ENCODE data around the gene ZDHHC11B. TPM values are rescaled to one million over a fixed set of nuclear protein-coding genes. Genes with fewer than 3 reads are reported as not detected.
"Not testable (repeated sequence)": the region's sequence is repeated elsewhere in the genome, so short reads cannot be mapped to it uniquely, and the experiment has no call there.

The ZDHHC11B gene
- polyA plus RNA-seq, 1 donor (not counting 4 experiments of a cell fraction or from before 2014, with no cell fraction given), result 0.18 TPM

DNA sequence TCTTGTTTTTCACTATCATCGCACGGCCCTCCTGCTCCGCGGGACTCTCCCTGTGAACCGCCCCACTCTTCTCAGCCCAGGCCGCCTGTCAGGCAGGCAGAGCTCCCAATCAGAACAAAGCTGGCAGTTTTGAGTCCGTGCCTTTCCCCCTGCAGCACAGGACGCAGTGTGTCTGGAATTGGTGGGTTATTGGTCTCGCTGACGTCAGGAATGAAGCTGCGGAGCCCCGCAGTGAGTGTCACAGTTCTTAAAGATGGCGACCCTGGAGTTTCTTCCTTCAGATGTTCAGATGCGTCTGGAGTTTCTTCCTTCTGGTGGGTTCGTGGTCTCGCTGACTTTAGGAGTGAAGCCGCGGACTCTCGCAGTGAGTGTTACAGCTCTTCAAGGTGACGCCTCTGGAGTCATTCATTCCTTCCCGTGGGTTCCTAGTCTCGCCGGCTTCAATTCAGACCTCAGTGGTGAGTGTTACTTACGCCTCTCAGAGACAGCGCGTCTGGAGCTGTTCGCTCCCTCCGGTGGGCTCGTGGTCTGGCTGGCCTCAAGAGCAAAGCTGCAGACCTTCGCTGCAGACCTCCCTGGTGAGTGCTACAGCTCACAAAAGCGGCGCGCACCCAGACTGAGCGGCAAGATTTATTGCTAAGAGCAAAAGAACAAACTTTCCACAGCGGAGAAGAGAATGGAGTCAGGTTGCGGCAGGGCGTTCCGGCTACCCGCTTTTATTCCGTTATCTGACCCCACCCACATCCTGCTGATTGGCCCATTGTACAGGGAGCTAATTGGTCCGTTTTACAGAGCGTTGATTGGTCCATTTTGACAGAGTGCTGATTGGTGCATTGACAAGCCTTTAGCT, 7.4 kb downstream of the ZDHHC11B start:
- Histone ChIP-seq H3K79me2 (ENCODE audit: control insufficient read depth, insufficient read depth, low read length) (no peaks in the 10 kb centered on the region), H4K20me1 (ENCODE audit: control insufficient read depth, extremely low read depth, insufficient read depth, low read length) (no peaks in the 10 kb centered on the region), H3K27me3 (ENCODE audit: control insufficient read depth, extremely low read depth, insufficient read depth, low read length) (peaks cover 14% of the 10 kb centered on the region), H3K4me3 (ENCODE audit: control insufficient read depth in 2 of 3, extremely low read depth in 1 of 3, insufficient read depth in 2 of 3, low read depth in 1 of 3, low read length in 3 of 3) (no peak overlapping the region), H3K9me1 (ENCODE audit: control insufficient read depth, extremely low read depth, insufficient read depth, low read length) (no peaks in the 10 kb centered on the region), H3K4me2 (ENCODE audit: control insufficient read depth, extremely low read depth, insufficient read depth, low read depth, low read length) (no peak overlapping the region), H3K27ac (ENCODE audit: control insufficient read depth, insufficient read depth, low read length) (no peak overlapping the region), H3K9ac (ENCODE audit: control insufficient read depth, extremely low read depth, insufficient read depth, low read length) (no peak overlapping the region), H3K9me3 (ENCODE audit: control insufficient read depth, low read depth, low read length) (no peaks in the 10 kb centered on the region), H3K36me3 (ENCODE audit: control insufficient read depth in 2 of 2, extremely low read depth in 1 of 2, insufficient read depth in 2 of 2, low read length in 2 of 2) (no peaks in the 10 kb centered on the region), H2AFZ (ENCODE audit: control insufficient read depth, low read length) (no peak overlapping the region), H3K4me1 (ENCODE audit: control insufficient read depth, extremely low read depth, insufficient read depth, low read length) (no peaks in the 10 kb centered on the region)
- TF ChIP-seq, protein P1, sequence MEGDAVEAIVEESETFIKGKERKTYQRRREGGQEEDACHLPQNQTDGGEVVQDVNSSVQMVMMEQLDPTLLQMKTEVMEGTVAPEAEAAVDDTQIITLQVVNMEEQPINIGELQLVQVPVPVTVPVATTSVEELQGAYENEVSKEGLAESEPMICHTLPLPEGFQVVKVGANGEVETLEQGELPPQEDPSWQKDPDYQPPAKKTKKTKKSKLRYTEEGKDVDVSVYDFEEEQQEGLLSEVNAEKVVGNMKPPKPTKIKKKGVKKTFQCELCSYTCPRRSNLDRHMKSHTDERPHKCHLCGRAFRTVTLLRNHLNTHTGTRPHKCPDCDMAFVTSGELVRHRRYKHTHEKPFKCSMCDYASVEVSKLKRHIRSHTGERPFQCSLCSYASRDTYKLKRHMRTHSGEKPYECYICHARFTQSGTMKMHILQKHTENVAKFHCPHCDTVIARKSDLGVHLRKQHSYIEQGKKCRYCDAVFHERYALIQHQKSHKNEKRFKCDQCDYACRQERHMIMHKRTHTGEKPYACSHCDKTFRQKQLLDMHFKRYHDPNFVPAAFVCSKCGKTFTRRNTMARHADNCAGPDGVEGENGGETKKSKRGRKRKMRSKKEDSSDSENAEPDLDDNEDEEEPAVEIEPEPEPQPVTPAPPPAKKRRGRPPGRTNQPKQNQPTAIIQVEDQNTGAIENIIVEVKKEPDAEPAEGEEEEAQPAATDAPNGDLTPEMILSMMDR (optimal IDR thresholded peaks at IDR 0.05 in 1 of 3, IDR thresholded peaks at IDR 0.05 in 1 of 3, conservative IDR thresholded peaks at IDR 0.05 in 1 of 3; ENCODE audit: extremely low read depth in 1 of 3, insufficient read depth in 2 of 3, low read length in 3 of 3), result no peak
- TF ChIP-seq EZH2 (IDR thresholded peaks at IDR 0.05; ENCODE audit: low read length), result no peak
- dilution Hi-C loops (cut with MboI; ENCODE audit: extremely low pct_ligation_motif_present, low sequenced_read_pairs), result no loop called here
- FAIRE-seq (no peak), DNase-seq (ENCODE audit: low read depth, low spot score) (no peak)

DNA sequence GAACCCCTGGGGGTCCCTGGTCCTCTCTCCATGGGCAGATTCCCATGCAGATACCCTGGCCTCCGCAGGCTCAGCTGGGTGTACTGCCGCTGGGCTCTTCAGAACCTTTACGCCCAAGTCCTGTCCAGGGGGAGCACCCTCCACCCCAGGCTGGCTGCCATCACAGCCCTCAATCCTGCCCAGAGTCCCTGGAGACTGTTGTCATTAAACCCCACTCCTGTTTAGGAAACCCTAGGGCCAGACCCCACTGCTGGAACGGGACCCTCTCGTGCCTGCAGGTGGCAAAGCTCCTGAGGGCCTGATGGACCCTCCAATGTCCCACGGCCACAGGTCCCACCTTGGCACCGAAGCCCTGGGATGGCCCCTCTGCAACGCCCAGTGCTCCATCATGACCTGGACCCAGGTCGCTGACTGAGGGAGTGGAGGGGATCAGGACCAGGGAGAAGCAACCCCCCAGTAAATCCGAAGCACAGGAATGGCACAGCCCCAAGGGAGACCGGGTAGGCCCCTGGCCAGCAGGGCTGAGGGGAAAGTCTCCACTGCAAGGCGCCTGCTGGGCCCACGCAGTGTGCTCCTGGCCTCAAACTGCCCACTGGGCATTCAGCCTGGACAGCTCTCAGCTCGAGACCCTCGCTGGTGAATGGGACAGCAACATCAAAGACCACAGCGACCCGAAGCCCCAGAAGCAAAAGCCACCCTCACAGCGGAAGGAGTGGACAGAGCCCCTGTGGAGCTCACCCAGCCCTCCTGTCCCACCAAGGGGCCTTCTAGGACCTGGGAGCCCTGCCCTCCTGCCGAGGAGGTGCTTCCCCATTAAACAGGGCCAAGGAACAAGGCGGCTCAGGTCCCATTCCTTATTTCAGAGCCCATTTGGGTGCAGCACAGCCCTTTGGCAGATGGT, 8.3 kb downstream of the ZDHHC11B start:
- H3K27ac ChIP-seq (ENCODE audit: control insufficient read depth, insufficient read depth, low read length), result no peak overlapping the region
- no peak overlapping the region for H3K9ac ChIP-seq (ENCODE audit: control insufficient read depth, extremely low read depth, insufficient read depth, low read length)
- no peak overlapping the region for H2AFZ ChIP-seq (ENCODE audit: control insufficient read depth, low read length)
- peaks cover 14% of the 10 kb centered on the region for H3K27me3 ChIP-seq (ENCODE audit: control insufficient read depth, extremely low read depth, insufficient read depth, low read length)
- dilution Hi-C loops (cut with MboI; ENCODE audit: extremely low pct_ligation_motif_present, low sequenced_read_pairs), result no loop called here
- H3K4me1 ChIP-seq (ENCODE audit: control insufficient read depth, extremely low read depth, insufficient read depth, low read length), result no peaks in the 10 kb centered on the region
- DNase-seq (ENCODE audit: low read depth, low spot score), result no peak
- H4K20me1 ChIP-seq (ENCODE audit: control insufficient read depth, extremely low read depth, insufficient read depth, low read length), result no peaks in the 10 kb centered on the region
- no peak overlapping the region for H3K4me2 ChIP-seq (ENCODE audit: control insufficient read depth, extremely low read depth, insufficient read depth, low read depth, low read length)
- no peaks in the 10 kb centered on the region for H3K9me3 ChIP-seq (ENCODE audit: control insufficient read depth, low read depth, low read length)
- TF ChIP-seq EZH2 (IDR thresholded peaks at IDR 0.05; ENCODE audit: low read length), result no peak
- TF ChIP-seq, protein P1 (optimal IDR thresholded peaks at IDR 0.05 in 1 of 3, IDR thresholded peaks at IDR 0.05 in 1 of 3, conservative IDR thresholded peaks at IDR 0.05 in 1 of 3; ENCODE audit: extremely low read depth in 1 of 3, insufficient read depth in 2 of 3, low read length in 3 of 3), result no peak
- no peak overlapping the region for H3K4me3 ChIP-seq (ENCODE audit: control insufficient read depth in 2 of 3, extremely low read depth in 1 of 3, insufficient read depth in 2 of 3, low read depth in 1 of 3, low read length in 3 of 3)
- no peaks in the 10 kb centered on the region for H3K36me3 ChIP-seq (ENCODE audit: control insufficient read depth in 2 of 2, extremely low read depth in 1 of 2, insufficient read depth in 2 of 2, low read length in 2 of 2)
- H3K79me2 ChIP-seq (ENCODE audit: control insufficient read depth, insufficient read depth, low read length), result no peaks in the 10 kb centered on the region
- no peak for FAIRE-seq
- H3K9me1 ChIP-seq (ENCODE audit: control insufficient read depth, extremely low read depth, insufficient read depth, low read length), result no peaks in the 10 kb centered on the region

DNA sequence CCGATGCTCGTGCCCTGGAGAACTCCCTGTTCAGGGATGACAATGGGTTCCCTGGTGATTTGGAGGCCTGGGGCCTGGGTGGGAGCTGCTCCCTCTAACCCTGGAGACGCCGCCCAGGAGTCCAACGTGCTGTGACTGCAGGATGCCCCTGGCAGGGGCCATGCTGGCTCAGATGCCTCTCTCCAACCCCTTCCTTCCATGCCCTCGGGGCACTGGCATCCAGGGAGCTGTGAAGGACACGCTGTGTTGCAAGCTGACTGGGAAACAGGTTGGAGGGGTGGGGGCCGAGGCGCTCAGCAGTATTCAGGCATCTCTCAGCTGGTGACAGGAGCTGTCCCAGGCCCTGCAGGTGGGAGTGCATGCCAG, 9.0 kb downstream of the ZDHHC11B start:
- H3K9me1 ChIP-seq (ENCODE audit: control insufficient read depth, extremely low read depth, insufficient read depth, low read length); dilution Hi-C loops (cut with MboI; ENCODE audit: extremely low pct_ligation_motif_present, low sequenced_read_pairs): not testable (repeated sequence)

More for the DNA sequence above, 9.0 kb downstream of the ZDHHC11B start:
- not testable (repeated sequence) for H3K36me3 ChIP-seq (ENCODE audit: control insufficient read depth in 2 of 2, extremely low read depth in 1 of 2, insufficient read depth in 2 of 2, low read length in 2 of 2); H3K4me2 ChIP-seq (ENCODE audit: control insufficient read depth, extremely low read depth, insufficient read depth, low read depth, low read length); H3K27ac ChIP-seq (ENCODE audit: control insufficient read depth, insufficient read depth, low read length); H3K4me1 ChIP-seq (ENCODE audit: control insufficient read depth, extremely low read depth, insufficient read depth, low read length); H4K20me1 ChIP-seq (ENCODE audit: control insufficient read depth, extremely low read depth, insufficient read depth, low read length); H2AFZ ChIP-seq (ENCODE audit: control insufficient read depth, low read length); FAIRE-seq; H3K79me2 ChIP-seq (ENCODE audit: control insufficient read depth, insufficient read depth, low read length); H3K9me3 ChIP-seq (ENCODE audit: control insufficient read depth, low read depth, low read length); H3K9ac ChIP-seq (ENCODE audit: control insufficient read depth, extremely low read depth, insufficient read depth, low read length); H3K4me3 ChIP-seq (ENCODE audit: control insufficient read depth in 2 of 3, extremely low read depth in 1 of 3, insufficient read depth in 2 of 3, low read depth in 1 of 3, low read length in 3 of 3); DNase-seq (ENCODE audit: low read depth, low spot score)
- H3K27me3 ChIP-seq (ENCODE audit: control insufficient read depth, extremely low read depth, insufficient read depth, low read length), result peaks cover 14% of the 10 kb centered on the region

All from keratinocyte (primary cell).